ENCODE data around the gene HTT. TPM values are rescaled to one million over a fixed set of nuclear protein-coding genes. Genes with fewer than 3 reads are reported as not detected.
A peak's percentile ranks its signal among the peaks of the same experiment; 100 is the strongest.

Gene HTT
- total RNA-seq, 1 experiment from 2014 or later, result 64.4 TPM

- no peak overlapping the region for H2BK20ac ChIP-seq (ENCODE audit: low read depth, low read length, poor library complexity, severe bottlenecking)
- no peak overlapping the region for H3K4ac ChIP-seq (ENCODE audit: low read depth, low read length)
- WGBS (ENCODE audit: extremely low coverage, insufficient read length, low lambda C conversion rate), result no CpG with 5 or more reads among the region's 8 CpGs
- Mint-ChIP-seq H3K9me3 (no peaks in the 10 kb centered on the region), H3K4me1 (no peaks in the 10 kb centered on the region), H3K4me3 (no peak overlapping the region), H3K36me3 (ENCODE audit: insufficient read depth in 1 of 3, low read depth in 3 of 3) (peaks cover 10 to 61% (median 35%) of the 10 kb centered on the region in 3 experiments; a peak in 6 of 7 replicates), H3K27ac (peak overlapping the region in 1 of 3 experiments; percentile 48; a peak in 2 of 7 replicates), H3K27me3 (ENCODE audit: low read depth) (no peaks in the 10 kb centered on the region)
- H4K5ac ChIP-seq (ENCODE audit: insufficient read length, low read depth, low read length), result no peak overlapping the region
- no peak overlapping the region for H3K23ac ChIP-seq (ENCODE audit: insufficient read length, low read depth, low read length)
- no peak overlapping the region for H3K27ac ChIP-seq (ENCODE audit: insufficient read length, low read depth, low read length)
- H3K9ac ChIP-seq (ENCODE audit: extremely low read depth, insufficient read length, low read length), result no peak overlapping the region
- no peak overlapping the region for H2BK12ac ChIP-seq (ENCODE audit: insufficient read length, low read depth, low read length)
- no peak overlapping the region for H3K14ac ChIP-seq (ENCODE audit: insufficient read depth, low read length)
- H3K27me3 ChIP-seq (ENCODE audit: insufficient read depth, low read length), result no peaks in the 10 kb centered on the region
- no peaks in the 10 kb centered on the region for H4K20me1 ChIP-seq (ENCODE audit: control insufficient read depth, insufficient read depth, insufficient read length)
- no peak overlapping the region for H4K91ac ChIP-seq (ENCODE audit: insufficient read length, low read depth, low read length)
- H2BK120ac ChIP-seq (ENCODE audit: low read depth, low read length, poor library complexity, severe bottlenecking), result no peak overlapping the region
- H3K4me1 ChIP-seq (ENCODE audit: insufficient read depth, low read length), result no peaks in the 10 kb centered on the region
- H2BK5ac ChIP-seq (ENCODE audit: insufficient read length, low read length), result no peak overlapping the region
- no peaks in the 10 kb centered on the region for H3K9me3 ChIP-seq (ENCODE audit: control insufficient read depth, low read depth, low read length)
- no peak overlapping the region for H2AFZ ChIP-seq (ENCODE audit: low read length)
- no peak overlapping the region for H3T11ph ChIP-seq (ENCODE audit: low read length)
- H2BK15ac ChIP-seq (ENCODE audit: low read depth, low read length), result no peak overlapping the region
- H3K18ac ChIP-seq (ENCODE audit: insufficient read length, low read depth, low read length), result no peak overlapping the region
- H3K4me2 ChIP-seq (ENCODE audit: insufficient read depth, insufficient read length, low read length), result no peak overlapping the region
- no peaks in the 10 kb centered on the region for H3K79me1 ChIP-seq (ENCODE audit: insufficient read depth, low read depth, low read length, poor library complexity, severe bottlenecking)
- no peaks in the 10 kb centered on the region for H3K23me2 ChIP-seq (ENCODE audit: insufficient read length, low read depth, low read length, poor library complexity, severe bottlenecking)
- H2AK5ac ChIP-seq (ENCODE audit: insufficient read length, low read length), result no peak overlapping the region
- H3K56ac ChIP-seq (ENCODE audit: insufficient read length, low read depth, low read length), result no peak overlapping the region
- H3K79me2 ChIP-seq (ENCODE audit: insufficient read depth, low read length), result no peaks in the 10 kb centered on the region
- TF ChIP-seq, protein P1, sequence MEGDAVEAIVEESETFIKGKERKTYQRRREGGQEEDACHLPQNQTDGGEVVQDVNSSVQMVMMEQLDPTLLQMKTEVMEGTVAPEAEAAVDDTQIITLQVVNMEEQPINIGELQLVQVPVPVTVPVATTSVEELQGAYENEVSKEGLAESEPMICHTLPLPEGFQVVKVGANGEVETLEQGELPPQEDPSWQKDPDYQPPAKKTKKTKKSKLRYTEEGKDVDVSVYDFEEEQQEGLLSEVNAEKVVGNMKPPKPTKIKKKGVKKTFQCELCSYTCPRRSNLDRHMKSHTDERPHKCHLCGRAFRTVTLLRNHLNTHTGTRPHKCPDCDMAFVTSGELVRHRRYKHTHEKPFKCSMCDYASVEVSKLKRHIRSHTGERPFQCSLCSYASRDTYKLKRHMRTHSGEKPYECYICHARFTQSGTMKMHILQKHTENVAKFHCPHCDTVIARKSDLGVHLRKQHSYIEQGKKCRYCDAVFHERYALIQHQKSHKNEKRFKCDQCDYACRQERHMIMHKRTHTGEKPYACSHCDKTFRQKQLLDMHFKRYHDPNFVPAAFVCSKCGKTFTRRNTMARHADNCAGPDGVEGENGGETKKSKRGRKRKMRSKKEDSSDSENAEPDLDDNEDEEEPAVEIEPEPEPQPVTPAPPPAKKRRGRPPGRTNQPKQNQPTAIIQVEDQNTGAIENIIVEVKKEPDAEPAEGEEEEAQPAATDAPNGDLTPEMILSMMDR (conservative IDR thresholded peaks at IDR 0.05), result no peak
- no peak overlapping the region for H4K8ac ChIP-seq (replicated peaks; ENCODE audit: insufficient read length, low read depth, low read length)
- no peak for DNase-seq
These were observed 129.5 kb downstream of the HTT start for GRCh38 chr4:3203971-3204431.
